ENCODE measurements around the gene DOCK11.
"Not testable (repeated sequence)": the region's sequence is repeated elsewhere in the genome, so short reads cannot be mapped to it uniquely, and the experiment has no call there.

The DOCK11 gene

DNA sequence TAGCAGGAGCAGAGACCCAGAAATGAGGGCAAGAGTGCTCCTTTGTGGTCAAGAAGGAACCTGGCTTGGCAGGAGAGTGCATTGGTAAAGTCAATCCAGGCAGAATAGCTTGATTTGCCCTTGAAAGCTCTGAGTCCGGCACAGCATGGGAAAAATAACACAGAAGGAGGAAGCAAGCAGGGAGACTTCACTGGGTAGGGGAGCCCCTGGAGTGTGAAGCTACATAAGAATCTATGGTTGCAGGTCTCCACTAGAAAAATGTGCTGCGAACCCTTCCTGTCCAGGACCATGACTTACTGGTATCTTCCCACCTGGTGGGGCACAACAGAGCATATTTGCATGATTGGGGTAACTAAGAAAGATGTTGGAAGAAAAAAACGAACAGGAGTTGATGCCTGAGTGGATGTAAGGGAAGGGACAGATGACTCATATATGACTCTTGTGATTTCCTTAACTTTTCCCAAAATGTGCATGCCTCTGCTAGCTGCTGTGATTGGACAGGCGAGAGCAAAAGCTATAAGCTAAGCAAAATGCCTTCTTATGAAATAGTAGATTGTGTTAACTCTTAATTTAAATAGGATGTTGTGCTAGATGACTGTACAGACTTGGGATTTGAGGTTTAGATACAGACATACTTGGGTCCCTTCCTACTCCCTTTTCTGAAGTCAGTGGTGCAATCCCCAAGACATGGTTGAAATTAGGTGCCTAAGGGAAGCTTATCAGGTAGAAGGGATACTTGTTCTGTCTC lies 235.1 kb downstream of the DOCK11 start:
- no peak for DNase-seq (ENCODE audit: low spot score)
- no peak for FAIRE-seq

DNA sequence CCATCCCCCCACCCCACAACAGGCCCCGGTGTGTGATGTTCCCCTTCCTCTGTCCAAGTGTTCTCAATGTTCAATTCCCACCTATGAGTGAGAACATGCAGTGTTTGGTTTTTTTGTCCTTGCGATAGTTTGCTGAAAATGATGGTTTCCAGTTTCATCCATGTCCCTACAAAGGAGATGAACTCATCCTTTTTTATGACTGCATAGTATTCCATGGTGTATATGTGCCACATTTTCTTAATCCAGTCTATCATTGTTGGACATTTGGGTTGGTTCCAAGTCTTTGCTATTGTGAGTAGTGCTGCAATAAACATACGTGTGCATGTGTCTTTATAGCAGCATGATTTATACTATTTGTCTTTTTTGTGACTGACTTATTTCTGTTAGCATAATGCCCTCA lies 236.9 kb downstream of the DOCK11 start:
- not testable (repeated sequence) for FAIRE-seq; DNase-seq (ENCODE audit: low spot score)

DNA sequence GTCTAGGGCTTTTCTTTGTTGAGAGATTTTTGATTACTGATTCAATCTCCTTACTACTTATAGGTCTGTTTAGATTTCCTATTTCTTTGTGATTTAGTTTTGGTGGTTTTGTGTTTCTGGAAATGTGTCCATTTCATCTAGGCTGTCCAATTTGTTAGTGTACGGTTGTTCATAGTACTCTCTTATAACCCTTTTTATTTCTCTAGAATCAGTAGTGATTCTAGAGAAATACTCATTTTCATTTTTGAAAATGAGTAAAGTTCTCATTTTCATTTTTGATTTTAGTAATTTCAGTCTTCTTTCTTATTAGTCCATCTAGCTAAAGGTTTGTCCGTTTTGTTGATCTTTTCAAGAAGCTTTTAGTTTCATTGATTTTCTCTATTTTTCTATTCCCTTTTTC lies 239.3 kb downstream of the DOCK11 start:
- DNase-seq (ENCODE audit: low spot score) (no peak), FAIRE-seq (no peak)

All from urothelium cell line (cell line).